Fibroblast of lung (primary cell): ENCODE data around the gene HGS.

ENCODE experiments used
- EZH2 ChIP-seq: IDR thresholded peaks from 2 replicates; pipeline ENCODE4 v1.5.1; 2012; ENCODE audit warnings: low read length, control low read depth, mild to moderate bottlenecking; ENCODE audit errors: missing control alignments
- TF ChIP-seq, protein P1 (sequence below), 2 donors: IDR thresholded peaks in 1 of 2; conservative IDR thresholded peaks in 1 of 2; 1 replicate in 1 of 2; 2 replicates in 1 of 2; pipeline ENCODE4 v1.5.1; 2011 to 2012; ENCODE audit warnings: low read length in 2 of 2, control low read depth in 1 of 2, inconsistent platforms in 1 of 2, low read depth in 1 of 2, mild to moderate bottlenecking in 1 of 2

GRCh38 chr17:81734405-81735263 is 50.8 kb downstream of the HGS start:
- TF ChIP-seq, protein P1, sequence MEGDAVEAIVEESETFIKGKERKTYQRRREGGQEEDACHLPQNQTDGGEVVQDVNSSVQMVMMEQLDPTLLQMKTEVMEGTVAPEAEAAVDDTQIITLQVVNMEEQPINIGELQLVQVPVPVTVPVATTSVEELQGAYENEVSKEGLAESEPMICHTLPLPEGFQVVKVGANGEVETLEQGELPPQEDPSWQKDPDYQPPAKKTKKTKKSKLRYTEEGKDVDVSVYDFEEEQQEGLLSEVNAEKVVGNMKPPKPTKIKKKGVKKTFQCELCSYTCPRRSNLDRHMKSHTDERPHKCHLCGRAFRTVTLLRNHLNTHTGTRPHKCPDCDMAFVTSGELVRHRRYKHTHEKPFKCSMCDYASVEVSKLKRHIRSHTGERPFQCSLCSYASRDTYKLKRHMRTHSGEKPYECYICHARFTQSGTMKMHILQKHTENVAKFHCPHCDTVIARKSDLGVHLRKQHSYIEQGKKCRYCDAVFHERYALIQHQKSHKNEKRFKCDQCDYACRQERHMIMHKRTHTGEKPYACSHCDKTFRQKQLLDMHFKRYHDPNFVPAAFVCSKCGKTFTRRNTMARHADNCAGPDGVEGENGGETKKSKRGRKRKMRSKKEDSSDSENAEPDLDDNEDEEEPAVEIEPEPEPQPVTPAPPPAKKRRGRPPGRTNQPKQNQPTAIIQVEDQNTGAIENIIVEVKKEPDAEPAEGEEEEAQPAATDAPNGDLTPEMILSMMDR (conservative IDR thresholded peaks at IDR 0.05 in 1 of 2, IDR thresholded peaks at IDR 0.05 in 1 of 2; ENCODE audit: low read depth in 1 of 2, low read length in 2 of 2), result no peak
- no peak for TF ChIP-seq EZH2
